Effector CD8-positive, alpha-beta T cell (primary cell): Measurements from ENCODE around the gene PLA2G2E.

Experiments
- DNase-seq: peaks from one replicate; lab custom pipeline; 2025; lab: John Stamatoyannopoulos, UW
- total RNA-seq, 4 experiments: gene quantifications; one replicate each; lab custom pipeline; 2026; lab: John Stamatoyannopoulos, UW

The PLA2G2E gene, protein sequence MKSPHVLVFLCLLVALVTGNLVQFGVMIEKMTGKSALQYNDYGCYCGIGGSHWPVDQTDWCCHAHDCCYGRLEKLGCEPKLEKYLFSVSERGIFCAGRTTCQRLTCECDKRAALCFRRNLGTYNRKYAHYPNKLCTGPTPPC
- 0 reads per million in 4 experiments for total RNA-seq

DNA sequence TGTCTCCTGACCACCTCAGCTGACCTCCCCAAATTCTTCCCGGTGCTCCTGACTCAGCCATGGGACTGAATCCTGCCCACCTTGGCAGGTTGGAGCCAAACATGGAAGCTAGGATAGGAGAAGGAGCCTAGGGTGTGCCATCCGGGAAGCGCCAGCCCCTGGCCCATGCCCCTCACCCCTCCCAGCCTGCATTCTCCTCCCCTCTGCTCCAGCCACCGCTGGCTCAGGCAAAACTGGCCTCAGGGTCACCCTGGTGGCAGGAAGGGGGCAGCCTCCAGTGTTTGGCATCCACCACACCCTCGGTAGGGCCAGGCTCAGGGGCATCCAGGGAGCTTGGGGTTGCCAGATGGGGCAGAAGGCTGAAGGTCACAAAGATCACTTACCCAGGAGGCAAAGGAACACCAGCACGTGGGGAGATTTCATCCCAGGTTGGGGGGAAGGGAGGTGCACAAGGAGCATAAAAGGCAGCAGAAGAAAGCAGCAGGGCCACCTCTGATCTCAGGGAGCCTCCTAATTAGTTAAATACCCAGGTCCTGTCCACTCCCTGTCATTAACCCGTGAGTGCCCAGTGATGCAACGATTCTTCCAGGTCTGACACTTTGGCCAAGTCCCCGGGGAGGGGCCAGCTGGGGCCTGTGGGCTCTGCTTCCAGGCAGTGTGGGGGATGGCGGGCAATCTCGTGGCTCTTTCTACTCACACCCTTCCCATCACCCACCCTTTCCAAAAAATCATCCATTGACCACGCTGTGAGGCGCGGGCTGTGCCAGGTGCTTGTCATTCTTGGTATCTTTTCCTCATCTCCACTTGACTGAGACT, at the start of gene PLA2G2E:
Gene PLA2G2E, minus strand, starts transcription at position 481 of the 816 bp plus-strand sequence. Its CDS starts 58 bp downstream, at position 423.
- no peak for DNase-seq

DNA sequence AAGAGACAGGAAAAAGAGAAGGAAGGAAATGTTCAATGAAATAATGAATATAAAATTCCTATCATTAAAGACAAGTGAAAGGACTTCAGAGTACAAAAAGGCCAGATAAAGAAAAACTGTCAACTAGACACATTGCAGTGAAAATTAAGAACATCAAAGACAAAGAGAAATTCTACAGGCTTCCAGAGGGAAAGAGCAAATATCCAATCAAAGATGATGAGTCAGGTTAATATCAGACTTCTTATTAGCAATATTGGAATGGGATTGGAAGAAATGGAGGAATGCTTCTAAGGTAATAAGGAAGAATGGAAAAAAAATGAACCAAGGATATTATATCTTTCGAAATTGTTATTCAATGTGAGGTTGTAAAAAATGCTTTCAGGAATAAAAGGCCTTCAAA, 48.2 kb upstream of the PLA2G2E start:
- DNase-seq = no peak

GRCh38 chr1:19969898-19970660, 46.7 kb upstream of the PLA2G2E start:
- no peak for DNase-seq

- no peak for DNase-seq
Observed at GRCh38 chr1:19967808-19968207, 44.4 kb upstream of the PLA2G2E start.

- DNase-seq = no peak
Observed at GRCh38 chr1:19964542-19964941, 41.1 kb upstream of the PLA2G2E start.

GRCh38 chr1:19963636-19964035, 40.2 kb upstream of the PLA2G2E start:
- no peak for DNase-seq

DNA sequence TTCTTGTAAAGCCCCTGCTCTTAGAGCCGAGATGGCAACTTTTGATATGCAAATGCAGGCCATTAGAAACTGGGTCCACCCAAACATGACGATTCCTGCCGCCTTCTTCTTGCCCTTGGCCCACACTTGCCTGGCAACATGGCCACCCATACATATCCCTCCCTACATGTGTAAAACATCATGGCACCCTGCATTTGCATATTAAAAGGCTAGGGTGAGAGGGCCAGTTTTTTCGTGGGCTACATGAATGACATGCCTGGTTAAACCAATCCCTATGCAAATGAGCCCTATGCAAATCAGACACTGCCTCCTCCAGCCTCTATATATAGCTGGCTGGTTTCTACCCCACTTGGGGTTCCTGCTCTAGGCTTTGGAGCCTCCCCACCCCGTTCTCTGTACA, 37.2 kb upstream of the PLA2G2E start:
- no peak for DNase-seq

DNA sequence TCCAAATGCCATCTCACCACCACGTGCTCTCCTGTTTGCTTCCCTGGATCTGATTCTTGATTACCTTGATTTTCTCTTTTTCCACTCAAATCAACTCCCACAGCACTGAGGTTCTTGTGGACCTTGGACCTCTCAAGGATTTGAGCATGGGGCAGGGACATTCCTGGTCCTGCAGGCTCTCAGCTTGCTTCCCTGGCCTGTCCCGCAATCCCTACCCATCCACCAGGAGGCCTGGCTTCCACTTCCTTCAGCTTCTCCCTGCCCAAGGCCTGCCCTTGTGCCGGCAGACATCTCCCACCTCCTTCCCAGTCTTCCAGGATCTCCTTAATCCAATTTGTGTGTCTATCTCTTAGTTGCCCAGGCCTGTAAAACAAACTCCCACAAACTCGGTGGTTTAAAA, 34.4 kb upstream of the PLA2G2E start:
- no peak for DNase-seq

GRCh38 chr1:19955534-19956170, 32.2 kb upstream of the PLA2G2E start:
- DNase-seq = no peak

GRCh38 chr1:19954059-19954458, 30.6 kb upstream of the PLA2G2E start:
- DNase-seq = no peak

GRCh38 chr1:19949016-19949415, 25.6 kb upstream of the PLA2G2E start:
- no peak for DNase-seq

DNA sequence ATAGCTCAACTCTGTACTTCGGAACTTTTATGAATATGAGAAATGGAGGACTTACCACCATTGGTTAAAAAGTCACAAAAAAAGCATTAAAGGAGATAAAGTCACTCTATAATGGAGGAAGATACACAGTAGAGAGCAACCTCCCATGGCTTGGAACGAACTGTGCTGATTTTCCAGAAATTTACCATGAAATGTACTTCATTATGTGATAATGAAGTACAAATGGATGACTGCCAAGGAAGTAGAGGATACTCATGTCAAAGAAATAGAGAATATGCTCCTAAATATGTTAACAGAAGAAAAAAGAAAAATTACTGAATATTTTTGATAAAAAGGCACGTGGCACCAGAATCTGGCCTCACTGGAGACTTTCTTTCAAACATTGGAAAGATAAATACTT, 23.6 kb upstream of the PLA2G2E start:
- no peak for DNase-seq

DNA sequence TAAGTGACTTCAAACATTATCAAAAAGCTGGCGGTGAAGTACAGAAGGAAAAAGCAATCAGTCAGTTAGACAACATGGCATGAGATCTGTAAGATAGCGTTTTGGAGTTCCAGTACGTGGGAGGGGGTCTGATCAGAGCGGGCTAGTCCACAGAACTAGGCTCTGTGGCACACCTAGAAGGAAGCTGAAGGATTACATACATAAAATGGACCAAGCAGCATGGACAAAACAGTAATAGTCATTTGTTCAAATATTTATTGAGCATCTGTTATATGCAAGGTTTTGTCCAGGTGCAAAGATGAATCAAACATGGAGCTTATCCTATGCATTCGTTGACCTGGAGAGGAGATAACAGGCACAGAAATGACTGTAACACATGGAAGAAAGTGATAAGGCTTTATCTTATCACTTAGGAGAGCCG, 22.9 kb upstream of the PLA2G2E start:
- no peak for DNase-seq

DNA sequence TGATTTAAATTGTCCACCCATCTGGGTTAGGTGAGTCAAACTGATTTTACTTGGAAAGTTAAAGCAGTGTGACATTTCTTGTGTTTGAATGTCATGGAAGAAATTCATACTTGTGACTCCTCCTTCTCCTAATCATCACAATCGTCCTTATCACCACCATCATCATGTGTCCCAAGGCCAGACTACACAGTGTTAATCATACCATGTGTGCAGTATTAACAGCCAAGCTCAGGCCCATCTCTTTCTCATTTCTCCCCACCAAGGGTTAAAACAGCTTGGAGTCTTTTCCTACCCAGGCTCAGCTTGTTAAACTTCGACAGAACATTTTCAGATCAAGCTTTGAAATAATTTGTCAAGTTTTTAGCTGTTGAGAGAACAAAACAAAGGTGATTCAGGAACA, 22.5 kb upstream of the PLA2G2E start:
- no peak for DNase-seq

- DNase-seq = no peak
Observed at GRCh38 chr1:19942657-19943056, 19.2 kb upstream of the PLA2G2E start.

- DNase-seq = no peak
Observed at GRCh38 chr1:19942088-19942487, 18.7 kb upstream of the PLA2G2E start.

DNA sequence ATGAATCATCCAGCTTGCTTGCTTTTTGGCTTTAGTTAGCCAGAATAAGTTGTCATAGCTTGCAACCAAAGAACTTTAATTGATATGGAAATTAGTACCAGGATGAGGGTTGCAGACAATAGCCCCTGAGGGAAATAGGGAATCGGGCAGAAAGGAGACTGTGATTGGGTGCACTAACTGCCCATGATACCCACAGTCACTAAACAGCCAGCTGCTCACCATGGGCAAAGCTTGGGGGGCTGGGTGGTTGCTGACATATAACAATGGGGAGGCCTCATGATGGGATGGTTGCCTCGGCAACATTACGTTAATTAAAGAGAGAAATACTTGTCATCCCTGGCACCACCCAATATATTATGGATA, 17.8 kb upstream of the PLA2G2E start:
- DNase-seq = no peak

DNA sequence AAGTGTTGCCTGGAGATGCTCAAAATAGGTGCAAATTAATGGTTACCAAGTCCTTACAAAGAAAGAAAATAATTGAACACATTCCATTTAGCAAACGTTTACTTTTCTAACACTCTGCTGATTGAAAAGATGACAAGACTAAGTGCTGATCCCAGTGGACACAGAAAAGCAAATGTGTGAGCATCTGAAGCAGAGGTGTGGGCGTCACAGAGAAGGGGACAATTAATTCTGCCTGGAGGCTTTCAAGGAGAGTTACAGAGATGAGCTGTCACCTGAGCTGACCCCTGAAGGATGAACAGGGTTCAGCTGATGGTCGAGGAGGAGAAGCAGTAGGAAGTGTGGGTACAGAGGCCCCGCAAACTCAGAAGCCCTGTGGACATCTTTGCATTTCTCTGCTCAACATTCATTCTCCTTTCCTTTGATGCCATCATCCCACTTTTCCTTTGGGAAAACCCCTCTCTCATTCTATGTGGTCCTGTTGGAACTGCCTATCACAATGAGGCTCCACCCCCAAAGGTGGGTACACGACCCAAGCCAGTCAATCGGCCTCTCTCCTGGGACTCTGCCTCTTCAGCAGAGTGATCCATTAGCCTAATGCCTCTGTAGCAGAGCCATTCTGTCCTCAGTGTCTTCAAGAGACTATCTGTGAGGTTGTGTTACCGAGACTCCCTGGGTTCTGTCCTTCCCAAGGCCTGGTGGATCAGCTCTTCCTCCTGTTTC, 17.2 kb upstream of the PLA2G2E start:
- no peak for DNase-seq

DNA sequence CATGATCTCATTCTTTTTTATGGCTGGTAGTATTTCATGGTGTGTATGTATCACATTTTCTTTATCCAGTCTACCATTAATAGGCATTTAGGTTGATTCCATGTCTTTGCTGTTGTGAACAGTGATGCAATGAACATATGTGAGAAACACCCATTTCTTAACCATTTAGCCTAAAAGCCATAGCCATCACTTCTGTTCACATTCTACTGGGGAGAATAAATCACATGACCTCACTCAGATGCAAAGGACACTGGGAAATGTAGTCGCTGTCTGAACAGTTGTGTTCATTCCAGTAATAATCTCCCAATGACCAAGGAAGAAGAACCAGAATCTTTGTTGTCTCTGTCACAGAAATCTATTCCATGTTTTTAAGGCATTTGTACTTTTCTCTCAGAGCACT, 15.1 kb upstream of the PLA2G2E start:
- DNase-seq = no peak

GRCh38 chr1:19936061-19936750, 12.8 kb upstream of the PLA2G2E start:
- DNase-seq = no peak

DNA sequence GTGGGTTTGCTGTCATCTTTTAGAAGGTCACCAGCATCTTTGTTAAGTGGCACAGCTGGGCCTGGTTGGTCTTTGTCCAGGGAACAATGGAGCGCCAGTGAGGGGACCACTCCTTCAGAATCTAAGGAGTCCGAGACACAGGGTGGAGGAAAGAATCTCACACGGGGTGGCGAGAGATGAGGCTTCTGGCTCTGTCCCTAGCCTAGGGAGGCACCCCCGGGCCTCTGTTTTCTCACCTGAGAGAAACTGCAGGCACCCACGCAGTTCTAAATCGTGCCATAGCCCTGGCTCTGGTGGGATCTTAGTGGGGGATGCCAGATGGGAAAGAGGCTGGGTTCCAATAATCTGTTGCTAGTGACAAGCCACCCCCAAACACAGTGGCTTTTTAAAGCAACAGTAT, 10.9 kb upstream of the PLA2G2E start:
- no peak for DNase-seq
